GM21367 (cell line): ENCODE data around the gene BLMH.

Experiments used
- ATAC-seq: cut with Tn5 transposase; IDR thresholded peaks from one replicate; pipeline ENCODE4 v1.9.1; 2021; ENCODE audit not compliant: unreplicated experiment

The BLMH gene

GRCh38 chr17:30308406-30308805 lies 16.7 kb upstream of the BLMH start:
- ATAC-seq: no peak

GRCh38 chr17:30304778-30305177 lies 13.0 kb upstream of the BLMH start:
- ATAC-seq: no peak

GRCh38 chr17:30302241-30302640 lies 10.5 kb upstream of the BLMH start:
- ATAC-seq: no peak

- no peak for ATAC-seq
Measured at GRCh38 chr17:30300818-30301217, 9.1 kb upstream of the BLMH start.

GRCh38 chr17:30299000-30299399 lies 7.3 kb upstream of the BLMH start:
- ATAC-seq: no peak

- ATAC-seq: no peak
Measured at GRCh38 chr17:30297715-30298114, 6.0 kb upstream of the BLMH start.

GRCh38 chr17:30296499-30297080 lies 4.8 kb upstream of the BLMH start:
- ATAC-seq: no peak

GRCh38 chr17:30292286-30292858 lies 628 bp upstream of the BLMH start:
- no peak for ATAC-seq

GRCh38 chr17:30290696-30291542 lies 825 bp downstream of the BLMH start:
- peak; percentile 32 for ATAC-seq

- no peak for ATAC-seq
Measured at GRCh38 chr17:30290077-30290476, 1.7 kb downstream of the BLMH start.

GRCh38 chr17:30279156-30279555 lies 12.6 kb downstream of the BLMH start:
- no peak for ATAC-seq

GRCh38 chr17:30278032-30278431 lies 13.7 kb downstream of the BLMH start:
- ATAC-seq: no peak

- ATAC-seq: no peak
Measured at GRCh38 chr17:30275911-30276310, 15.8 kb downstream of the BLMH start.

- no peak for ATAC-seq
Measured at GRCh38 chr17:30274887-30275286, 16.9 kb downstream of the BLMH start.

GRCh38 chr17:30273373-30273772 lies 18.4 kb downstream of the BLMH start:
- ATAC-seq: no peak

- no peak for ATAC-seq
Measured at GRCh38 chr17:30271102-30271501, 20.6 kb downstream of the BLMH start.

- ATAC-seq: no peak
Measured at GRCh38 chr17:30267625-30268024, 24.1 kb downstream of the BLMH start.

- no peak for ATAC-seq
Measured at GRCh38 chr17:30263552-30264333, 28.0 kb downstream of the BLMH start.

GRCh38 chr17:30256756-30257506 lies 34.8 kb downstream of the BLMH start:
- no peak for ATAC-seq

GRCh38 chr17:30254150-30254549 lies 37.6 kb downstream of the BLMH start:
- no peak for ATAC-seq

GRCh38 chr17:30253312-30253711 lies 38.4 kb downstream of the BLMH start:
- ATAC-seq: no peak
